HG03045 (cell line): Measurements from ENCODE around the gene BANP.
"Not testable (repeated sequence)": the region's sequence is repeated elsewhere in the genome, so short reads cannot be mapped to it uniquely, and the experiment has no call there.

ENCODE experiments used
- ATAC-seq: cut with Tn5 transposase; IDR thresholded peaks from one replicate; pipeline ENCODE4 v1.9.1; 2021; ENCODE audit warnings: mild to moderate bottlenecking, moderate library complexity; ENCODE audit not compliant: unreplicated experiment

BANP gene

DNA sequence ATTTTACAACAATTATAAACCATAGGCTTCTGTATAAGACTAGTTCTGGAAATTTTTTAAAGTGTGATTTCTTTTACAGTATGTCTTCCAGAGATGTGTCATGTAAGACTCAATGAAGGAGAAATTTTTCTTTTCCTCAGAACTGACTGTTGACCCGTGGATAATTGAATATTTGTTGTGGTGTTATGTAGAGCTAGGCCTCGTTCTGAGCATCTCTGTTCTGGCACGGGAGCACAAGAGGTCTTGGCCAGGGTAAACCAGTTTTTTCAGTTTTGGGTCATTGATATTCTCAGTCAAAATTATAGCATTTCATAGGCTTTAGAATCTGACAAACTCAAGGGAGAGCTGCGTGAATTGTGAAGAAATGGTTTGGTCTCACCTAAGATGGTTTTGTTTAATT lies 39.0 kb downstream of the BANP start:
- ATAC-seq, result not testable (repeated sequence)

DNA sequence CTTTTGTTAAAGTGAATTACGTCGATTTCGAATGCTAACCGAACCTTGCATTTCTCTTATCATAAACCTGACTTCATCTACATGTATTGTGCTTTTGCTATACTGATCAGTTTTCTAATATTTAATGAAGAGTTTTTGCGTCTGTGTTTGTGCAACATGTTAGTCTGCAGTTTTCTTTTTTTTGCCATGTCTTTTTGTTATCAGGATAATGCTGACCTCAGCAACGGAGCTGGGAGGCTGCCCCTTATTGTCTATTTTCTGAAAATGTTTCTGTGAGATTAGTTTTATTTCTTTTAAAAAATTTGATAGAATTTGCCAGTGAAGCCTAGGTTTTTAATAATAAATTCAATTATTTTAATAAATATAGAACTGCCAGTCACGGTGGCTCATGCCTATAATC lies 40.9 kb downstream of the BANP start:
- not testable (repeated sequence) for ATAC-seq

DNA sequence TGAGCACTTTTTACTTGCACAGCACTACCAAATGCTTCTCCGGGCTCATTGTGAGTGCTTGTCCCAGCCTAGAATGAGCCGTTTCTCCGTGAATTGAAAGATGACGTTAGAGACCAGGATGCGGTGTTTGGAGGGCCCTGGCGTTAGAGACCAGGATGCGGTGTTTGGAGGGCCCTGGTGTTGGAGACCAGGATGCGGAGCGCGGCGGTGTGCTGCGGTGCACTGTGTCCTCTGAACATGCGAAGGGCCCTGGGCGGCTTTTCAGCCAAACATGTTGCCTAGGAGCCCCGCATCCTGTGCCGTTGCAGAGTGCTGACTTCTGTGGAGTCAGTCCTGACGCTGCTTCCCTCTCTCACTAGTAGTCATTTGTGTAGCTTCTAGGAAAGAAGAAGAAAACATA lies 42.7 kb downstream of the BANP start:
- no peak for ATAC-seq

DNA sequence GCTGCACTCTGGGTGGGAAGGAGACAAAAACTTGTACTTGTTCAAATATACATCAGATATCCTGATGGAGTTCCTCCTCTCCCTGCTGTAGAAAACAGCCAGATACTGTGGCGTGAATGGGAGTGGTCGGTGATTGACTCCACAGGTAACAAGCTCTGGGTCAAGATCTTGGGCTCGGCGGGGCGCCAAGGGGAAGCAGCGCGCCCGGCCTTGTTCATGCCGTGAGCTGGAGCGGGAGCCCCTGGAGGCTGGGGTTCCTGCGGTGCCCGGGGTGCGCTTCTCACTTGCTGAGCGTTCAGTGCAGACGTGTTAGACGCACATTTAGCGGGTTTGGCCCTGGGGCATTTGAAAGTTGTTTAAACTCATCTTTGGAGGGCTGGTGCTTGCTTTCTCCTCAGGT lies 44.4 kb downstream of the BANP start:
- no peak for ATAC-seq

DNA sequence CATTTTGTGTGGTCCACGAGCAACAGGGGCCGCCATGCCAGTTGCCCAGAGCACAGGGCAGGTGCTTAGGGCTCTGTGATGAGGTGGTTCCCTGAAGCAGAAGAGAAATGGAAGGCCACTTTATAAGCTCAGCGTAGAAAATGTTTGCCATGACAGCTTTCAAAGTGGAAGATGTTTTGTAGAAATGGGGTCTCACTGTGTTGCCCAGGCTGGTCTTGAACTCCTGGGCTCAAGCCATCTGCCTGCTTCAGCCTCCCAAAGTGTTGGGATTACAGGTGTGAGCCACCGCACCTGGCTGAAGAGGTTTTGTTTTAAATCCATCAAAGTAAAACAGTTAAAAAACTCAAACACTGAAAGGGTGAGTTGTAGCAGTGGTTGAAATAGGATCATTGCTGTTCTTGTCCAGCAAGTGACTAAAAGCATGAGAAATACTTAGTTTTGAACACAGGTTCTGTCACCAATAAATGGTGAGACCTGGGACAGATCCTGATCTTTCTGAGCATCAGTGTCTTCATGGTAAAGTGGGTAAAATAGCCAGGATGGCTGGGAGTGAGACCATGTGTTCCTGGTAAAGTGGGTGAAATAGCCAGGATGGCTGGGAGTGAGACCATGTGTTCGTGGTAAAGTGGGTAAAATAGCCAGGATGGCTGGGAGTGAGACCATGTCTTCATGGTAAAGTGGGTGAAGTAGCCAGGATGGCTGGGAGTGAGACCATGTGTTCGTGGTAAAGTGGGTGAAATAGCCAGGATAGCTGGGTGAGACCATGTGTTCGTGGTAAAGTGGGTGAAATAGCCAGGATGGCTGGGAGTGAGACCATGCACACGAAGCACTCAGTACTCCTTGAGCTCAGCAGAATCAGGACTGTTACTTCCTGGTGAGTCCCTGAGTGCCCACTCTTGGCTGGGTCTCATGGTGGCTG lies 46.0 kb downstream of the BANP start:
- no peak for ATAC-seq

DNA sequence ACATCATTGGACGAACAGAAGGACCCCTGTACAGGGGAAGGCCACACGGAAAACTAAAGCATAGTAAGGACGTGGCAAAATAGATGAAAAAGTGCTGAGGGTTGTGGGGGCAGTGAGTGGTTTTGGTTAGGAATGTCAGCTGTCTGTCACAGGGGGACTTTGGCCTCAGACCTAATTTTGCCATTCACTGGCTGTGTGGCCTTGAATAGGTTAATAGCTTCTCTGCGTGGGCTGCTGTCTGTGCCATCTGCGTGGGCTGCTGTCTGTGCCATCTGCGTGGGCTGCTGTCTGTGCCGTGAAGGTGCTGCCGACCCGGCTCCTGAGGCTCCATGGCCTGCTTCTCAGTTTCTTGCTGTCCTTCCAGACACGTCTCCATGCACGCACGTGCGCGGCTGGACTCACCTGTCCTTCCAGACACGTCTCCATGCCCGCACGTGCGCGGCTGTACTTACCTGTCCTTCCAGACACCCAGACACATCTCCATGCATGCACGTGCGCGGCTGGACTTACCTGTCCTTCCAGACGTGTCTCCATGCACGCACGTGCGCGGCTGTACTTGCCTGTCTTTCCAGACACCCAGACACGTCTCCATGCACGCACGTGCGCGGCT lies 47.1 kb downstream of the BANP start:
- not testable (repeated sequence) for ATAC-seq

DNA sequence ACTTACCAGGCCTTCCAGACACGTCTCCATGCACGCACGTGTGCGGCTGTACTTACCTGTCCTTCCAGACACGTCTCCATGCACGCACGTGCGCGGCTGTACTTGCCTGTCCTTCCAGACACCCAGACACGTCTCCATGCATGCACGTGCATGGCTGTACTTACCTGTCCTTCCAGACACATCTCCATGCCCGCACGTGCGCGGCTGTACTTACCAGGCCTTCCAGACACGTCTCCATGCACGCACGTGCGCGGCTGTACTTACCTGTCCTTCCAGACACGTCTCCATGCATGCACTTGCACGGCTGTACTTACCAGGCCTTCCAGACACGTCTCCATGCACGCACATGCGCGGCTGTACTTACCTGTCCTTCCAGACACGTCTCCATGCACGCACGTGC lies 47.8 kb downstream of the BANP start:
- ATAC-seq, result not testable (repeated sequence)

DNA sequence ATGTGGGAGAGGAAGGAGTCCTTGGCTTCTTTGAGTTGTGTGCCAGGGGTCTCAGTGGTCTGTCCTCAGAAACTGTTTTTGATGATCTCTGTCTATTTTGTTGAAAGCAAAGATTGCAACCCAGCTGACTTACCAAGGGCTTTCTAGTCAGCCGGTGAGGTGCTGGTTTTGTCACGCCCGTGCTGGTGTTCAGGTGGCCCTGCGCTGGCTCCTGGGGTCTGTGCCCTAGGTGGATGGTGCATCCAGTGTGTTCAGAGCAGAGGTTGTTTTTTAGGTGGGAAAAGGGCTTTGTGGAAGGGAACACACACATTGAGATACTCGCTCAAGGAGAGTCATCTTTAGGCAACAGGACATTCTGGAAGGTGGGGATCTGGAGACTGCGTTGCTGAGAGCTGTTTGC lies 51.0 kb downstream of the BANP start:
- ATAC-seq, result no peak

DNA sequence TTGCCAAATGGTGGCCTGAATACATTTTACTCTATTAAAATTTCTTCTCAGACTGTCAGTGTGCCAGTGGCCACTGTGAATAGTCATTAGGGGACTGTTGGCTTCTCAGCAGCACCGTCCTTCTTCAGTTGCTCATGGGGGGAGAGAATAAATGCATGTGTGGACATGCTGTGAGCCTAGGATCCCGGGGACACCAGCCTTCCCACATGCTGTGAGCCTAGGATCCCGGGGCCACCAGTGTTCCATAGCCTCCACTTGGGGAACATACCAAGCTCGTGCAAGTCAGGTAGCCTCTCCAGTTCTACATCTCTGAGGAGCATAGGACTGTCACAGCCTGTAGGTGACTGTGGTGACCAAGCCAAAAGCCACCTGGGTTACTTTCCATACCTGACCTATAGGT lies 51.5 kb downstream of the BANP start:
- ATAC-seq, result no peak

DNA sequence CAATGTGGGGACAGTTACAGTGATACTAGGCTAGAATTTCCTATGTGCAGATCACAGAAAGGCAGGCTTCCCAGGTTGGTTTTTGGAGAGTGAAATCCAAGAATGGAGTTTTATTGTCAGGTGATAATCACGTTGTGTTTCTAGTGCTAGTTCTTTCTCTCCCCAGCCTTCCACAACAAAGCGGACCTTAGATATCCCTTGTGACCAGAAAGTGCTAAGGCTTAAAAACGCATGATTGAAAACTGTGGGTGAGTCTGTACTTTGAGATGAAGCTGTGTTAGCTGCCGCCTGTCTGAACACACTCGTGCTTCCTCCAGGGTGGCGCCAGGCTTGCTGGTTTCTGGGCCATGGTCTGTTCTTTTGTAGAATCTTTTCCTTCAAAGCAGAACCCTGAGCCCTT lies 52.1 kb downstream of the BANP start:
- no peak for ATAC-seq

DNA sequence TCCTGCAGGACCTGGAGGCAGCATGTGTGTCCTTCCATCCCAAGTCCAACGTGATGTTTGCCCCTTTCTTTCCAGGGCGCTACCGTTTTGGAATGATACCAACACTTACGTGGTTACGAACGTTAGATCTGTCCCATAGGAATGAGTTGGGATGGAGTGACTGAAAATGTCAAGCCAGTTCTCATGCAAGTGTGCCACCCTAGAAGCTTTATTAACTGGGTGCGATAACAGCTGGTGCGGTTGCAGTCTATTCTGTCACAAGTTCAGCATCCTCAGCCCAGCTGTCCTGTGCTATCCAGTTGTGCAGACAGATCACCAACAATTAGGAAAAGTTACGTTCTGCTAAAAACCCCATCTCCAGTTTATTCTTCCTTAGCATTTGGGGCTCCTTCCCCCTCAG lies 52.5 kb downstream of the BANP start:
- no peak for ATAC-seq

DNA sequence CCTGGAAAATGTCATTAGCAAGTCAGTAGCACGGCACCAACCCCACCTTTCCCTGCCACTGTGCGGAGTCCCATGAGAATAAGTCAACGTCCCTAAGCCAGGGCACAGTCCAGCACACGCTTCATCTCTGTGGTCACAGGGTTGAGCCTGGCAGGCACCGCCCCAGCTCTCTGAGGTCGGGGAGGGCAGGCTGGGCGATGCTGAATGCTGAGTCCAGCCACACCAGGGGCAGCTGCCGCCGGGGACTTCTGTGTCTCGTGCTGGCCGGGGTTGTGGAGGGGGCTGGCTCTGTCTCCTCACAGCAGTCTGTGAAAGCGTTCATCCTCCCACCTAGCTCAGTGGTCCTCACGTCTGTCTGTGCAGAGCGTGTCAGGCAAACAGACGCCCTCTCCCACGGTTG lies 53.2 kb downstream of the BANP start:
- no peak for ATAC-seq

DNA sequence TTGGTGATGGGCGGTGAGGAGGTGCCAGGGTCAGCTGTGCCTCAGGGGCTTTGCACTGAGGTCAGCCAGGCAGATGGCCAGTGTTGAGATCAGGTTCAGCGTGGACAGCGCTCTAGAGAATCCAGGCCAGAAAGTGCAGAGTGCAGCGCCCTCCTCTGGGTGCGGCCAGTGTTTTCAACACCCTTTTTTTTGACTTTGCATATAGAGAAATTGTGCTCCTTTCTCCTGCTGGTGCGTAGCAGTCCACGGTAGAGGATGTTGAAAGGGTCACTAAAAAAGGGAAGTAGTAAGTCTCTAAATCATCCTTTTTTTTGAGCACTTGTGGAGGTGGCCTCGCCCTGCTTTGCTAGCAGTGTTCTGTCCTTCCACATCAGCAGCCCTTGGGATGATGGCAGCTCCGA lies 53.9 kb downstream of the BANP start:
- ATAC-seq, result no peak

DNA sequence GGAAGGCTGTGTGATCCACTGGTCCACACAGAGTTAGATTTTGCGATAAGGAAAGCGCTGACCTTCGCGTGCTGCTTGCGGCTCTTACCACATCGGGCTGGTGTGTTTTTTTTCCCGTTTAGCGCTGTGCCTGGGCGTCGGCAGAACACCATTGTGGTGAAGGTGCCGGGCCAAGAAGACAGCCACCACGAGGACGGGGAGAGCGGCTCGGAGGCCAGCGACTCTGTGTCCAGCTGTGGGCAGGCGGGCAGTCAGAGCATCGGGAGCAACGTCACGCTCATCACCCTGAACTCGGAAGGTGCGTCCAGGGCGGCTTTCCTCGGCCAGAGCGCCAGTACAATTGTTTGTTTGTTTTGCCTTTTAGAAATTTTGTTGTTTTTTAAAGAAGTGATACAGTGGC lies 54.7 kb downstream of the BANP start:
- no peak for ATAC-seq

DNA sequence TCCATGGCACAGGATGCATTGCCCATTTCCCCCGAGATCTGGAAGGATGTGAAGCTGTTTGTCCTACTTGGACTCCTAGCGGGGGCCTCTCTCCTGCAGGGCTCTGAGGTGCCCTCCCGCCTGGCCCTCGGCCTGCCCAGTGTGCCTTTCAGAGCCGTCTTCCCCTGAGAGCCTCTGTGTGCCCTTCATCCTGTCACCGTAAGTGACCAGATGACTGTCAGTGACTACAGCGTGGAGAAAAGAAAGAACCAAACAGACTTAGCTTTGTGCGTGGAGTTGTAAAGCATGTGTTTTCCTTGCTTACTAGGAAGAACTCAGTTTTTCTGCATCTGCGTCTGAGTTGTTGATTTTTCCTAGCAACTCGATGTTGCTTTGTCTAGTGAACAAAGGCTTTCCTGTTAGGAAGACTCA lies 56.1 kb downstream of the BANP start:
- no peak for ATAC-seq

DNA sequence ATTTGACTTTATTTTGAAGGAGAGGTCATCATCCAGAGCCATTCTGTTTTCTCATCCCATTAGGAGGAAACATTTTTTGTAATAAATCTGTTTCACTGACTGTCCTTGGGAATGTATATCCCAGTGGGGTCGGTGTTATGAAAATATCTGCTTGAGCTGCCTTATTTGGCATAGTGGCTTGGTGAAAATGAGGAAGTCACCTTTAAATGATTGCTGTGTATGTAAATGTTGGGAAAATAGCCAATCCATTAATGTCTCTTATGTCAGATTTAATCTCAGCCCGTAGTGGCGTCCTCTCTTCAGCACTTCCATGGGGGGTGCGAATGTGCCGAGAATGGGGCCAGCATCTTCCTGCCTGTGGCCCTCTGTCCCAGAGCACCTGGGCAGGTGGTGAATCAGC lies 57.6 kb downstream of the BANP start:
- no peak for ATAC-seq

DNA sequence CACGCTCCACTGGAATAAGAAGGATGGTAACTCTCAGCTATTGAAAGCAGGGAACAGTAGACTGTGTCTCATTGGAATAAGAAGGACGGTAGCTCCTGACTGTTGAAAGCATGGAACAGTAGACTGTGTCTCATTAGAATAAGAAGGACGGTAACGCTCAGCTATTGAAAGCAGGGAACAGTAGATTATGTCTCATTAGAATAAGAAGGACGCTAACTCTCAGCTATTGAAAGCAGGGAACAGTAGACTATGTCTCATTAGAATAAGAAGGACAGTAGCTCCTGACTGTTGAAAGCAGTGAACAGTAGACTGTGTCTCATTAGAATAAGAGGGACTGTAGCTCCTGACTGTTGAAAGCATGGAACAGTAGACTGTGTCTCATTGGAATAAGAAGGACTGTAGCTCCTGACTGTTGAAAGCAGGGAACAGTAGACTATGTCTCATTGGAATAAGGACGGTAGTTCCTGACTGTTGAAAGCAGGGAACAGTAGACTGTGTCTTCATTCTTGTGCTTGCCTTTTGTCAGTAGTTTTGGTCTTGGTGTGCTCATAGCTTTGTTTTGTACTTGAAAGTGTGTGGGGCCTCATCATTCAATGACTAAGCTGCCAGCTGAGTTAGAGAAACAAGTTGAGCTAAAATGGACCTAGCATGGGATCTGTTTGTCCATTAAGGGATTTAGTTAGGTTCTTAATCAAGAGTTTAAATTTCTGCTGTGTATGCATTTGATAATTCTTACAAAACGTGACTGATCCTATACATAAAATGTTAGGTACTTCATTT lies 58.5 kb downstream of the BANP start:
- no peak for ATAC-seq

DNA sequence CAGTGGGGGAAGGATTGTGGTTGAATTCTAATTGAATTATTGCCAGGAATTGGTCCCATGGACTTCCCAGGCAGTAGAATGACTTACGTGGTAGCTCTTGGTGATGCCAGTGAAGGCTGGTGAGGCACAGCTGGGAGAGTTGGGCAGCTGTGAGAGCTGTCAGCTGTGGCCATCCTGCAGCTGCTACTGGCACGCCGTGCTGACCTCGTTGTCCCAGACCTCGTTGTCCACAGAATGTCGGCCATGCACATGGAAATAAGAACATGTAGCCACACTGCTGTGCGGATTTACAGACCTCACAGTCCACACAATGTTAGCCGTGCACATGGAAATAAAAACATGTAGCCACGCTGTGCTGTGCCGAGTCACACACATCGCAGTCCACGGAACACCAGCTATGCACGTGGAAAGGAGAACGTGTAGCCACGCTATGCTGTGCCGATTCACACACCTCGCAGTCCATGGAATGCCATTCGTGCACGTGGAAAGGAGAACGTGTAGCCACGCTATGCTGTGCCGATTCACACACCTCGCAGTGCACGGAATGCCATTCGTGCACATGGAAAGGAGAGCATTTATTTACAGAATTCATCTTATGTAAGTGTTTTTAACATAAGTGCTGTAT lies 59.2 kb downstream of the BANP start:
- no peak for ATAC-seq

DNA sequence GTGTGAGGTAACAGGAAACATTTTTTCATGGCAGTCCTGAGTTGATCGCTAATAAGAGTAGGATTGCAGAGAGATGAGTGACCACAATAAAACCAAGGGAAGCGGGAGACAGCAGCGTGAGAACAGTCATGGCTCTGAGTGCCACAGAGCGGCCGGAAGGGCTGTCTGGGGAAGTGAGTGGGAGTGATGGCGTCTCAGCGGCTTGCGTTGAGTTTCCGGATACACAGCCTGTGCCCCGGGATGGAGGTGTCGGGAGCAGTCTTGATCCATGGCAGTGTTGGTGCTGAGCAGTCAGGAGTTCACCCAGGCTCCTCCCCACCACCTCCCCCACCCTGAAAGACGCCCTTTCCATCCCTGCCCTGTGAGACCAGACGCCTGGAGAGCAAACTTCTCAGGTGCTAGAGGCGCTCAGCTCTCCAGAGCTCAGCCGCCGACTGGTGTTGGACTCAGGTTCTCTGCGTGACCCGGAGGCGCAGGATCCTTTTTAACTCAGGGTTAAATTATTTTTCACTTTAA lies 59.8 kb downstream of the BANP start:
- no peak for ATAC-seq

DNA sequence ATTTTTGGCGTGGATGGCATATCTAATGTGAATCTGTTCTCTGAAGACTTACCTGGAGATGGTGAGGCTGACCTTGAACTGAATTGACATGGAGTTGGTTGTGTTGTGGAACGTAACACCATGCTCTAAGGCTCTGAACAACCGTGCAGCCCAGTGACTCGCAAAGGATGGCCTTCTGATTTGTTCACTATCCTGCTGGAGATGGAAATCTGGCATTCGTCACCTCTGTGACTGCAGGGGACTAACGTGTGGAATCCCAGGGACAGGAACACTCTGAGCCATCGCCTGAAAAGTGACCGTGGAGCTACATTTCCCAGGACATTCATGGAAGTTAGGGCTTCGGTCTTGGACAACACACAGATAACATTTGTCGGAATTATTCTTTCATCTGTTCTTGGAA lies 61.1 kb downstream of the BANP start:
- no peak for ATAC-seq

DNA sequence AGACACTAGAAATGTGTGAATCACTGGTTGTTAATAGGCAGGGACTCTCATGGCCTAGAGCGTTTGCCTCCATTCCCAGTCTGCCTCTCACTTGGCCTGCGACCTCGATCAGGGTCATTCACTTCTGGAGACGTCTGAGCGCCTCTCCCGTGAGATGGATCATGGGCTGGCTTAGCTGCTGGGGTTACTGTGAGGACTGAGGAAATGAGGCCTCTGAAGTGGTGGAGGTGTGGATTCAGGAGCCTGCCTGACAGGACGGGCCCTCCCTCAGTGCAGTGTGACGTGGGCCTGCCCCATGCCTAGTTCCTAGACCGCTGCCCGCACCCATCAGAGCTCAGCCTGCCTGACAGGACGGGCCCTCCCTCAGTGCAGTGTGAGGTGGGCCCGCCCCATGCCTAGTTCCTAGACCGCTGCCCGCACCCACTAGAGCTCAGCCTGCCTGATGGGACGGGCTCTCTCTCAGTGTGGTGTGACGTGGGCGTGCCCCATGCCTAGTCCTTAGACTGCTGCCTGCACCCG lies 61.9 kb downstream of the BANP start:
- ATAC-seq, result no peak
